K562 (cell line): ENCODE results near the gene ZFP36. TPM values are rescaled to one million over a fixed set of nuclear protein-coding genes. Genes with fewer than 3 reads are reported as not detected.

Experiments
- ATAC-seq: fragments of 200-7000 bp; cut with Tn5 transposase; 3 replicates; pipeline ENCODE4 v1.9.1; 2020; ENCODE audit warnings: moderate library complexity
- BruUV-seq: library from RNA; stranded (reverse); fragments of 400-500 nt; replicated peaks from 2 replicates; lab custom pipeline; 2021; lab: Mats Ljungman, UMichigan
- CTCF ChIA-PET: fragments of 300-600 bp; formaldehyde crosslinking; extraction: SDS; loops from one replicate; lab custom pipeline; 2021; ENCODE audit warnings: low intra/inter-chr PET ratio; lab: Yijun Ruan, JAX
- POLR2A ChIA-PET: fragments of 300-600, 350-650 bp; sonication (Branson Sonifier 250); formaldehyde crosslinking; extraction: SDS; loops from one replicate; lab custom pipeline; 2021; ENCODE audit warnings: antibody characterized with exemption, inconsistent platforms; lab: Yijun Ruan, JAX
- DNase-seq, 4 experiments: peaks; one replicate each; pipeline versions ENCODE4 v3.0.0 to v3.0.0-alpha.2; 2011 to 2018; ENCODE audit warnings: low spot score in 3 of 4, mixed read lengths in 3 of 4; ENCODE audit errors: extremely low read depth in 1 of 4
- FAIRE-seq: peaks from 2 replicates; lab custom pipeline; 2011; peaks lifted over from hg19 to GRCh38; lab: Jason Lieb, UNC
- H2AFZ ChIP-seq: 2 replicates; pipeline ENCODE4 v1.6.0; 2011; ENCODE audit warnings: low read depth, low read length, control low read depth, inconsistent platforms
- H3K27ac ChIP-seq: fragments of 200-600 bp; 3 replicates; pipeline ENCODE4 v1.8.0; 2011; ENCODE audit warnings: low read depth, mild to moderate bottlenecking, control low read depth, inconsistent platforms, low read length, moderate library complexity, mixed read lengths; ENCODE audit errors: extremely low read depth
- H3K27me3 ChIP-seq, 2 experiments: fragments of 300-600 bp in 1 of 2; 2 replicates in 1 of 2; 3 replicates in 1 of 2; pipeline versions ENCODE4 v1.6.0 to v1.8.0; 2011; ENCODE audit warnings: inconsistent platforms in 2 of 2, low read length in 2 of 2, mild to moderate bottlenecking in 1 of 2, mixed read lengths in 1 of 2, moderate library complexity in 1 of 2; ENCODE audit not compliant: control insufficient read depth in 2 of 2, insufficient read depth in 2 of 2
- H3K36me3 ChIP-seq: fragments of 300-600 bp; 3 replicates; pipeline ENCODE4 v1.8.0; 2011; ENCODE audit warnings: mild to moderate bottlenecking, low read length, inconsistent platforms; ENCODE audit not compliant: control insufficient read depth, insufficient read depth
- H3K4me1 ChIP-seq, 2 experiments: fragments of 200-600 bp in 1 of 2; replicated peaks in 1 of 2; 2 replicates in 1 of 2; 3 replicates in 1 of 2; pipeline versions ENCODE4 v1.5.1 to v1.8.0; 2011; ENCODE audit warnings: inconsistent platforms in 2 of 2, low read length in 2 of 2, mild to moderate bottlenecking in 1 of 2, mixed read lengths in 1 of 2, moderate library complexity in 1 of 2; ENCODE audit not compliant: control insufficient read depth in 2 of 2, insufficient read depth in 2 of 2
- H3K4me2 ChIP-seq: 2 replicates; pipeline ENCODE4 v1.6.1; 2011; ENCODE audit warnings: low read length, control low read depth, inconsistent platforms, mixed read lengths; ENCODE audit not compliant: insufficient read depth
- H3K4me3 ChIP-seq: fragments of 200-600 bp; sonication (generic), shearing (Covaris generic); 2 replicates; pipeline ENCODE4 v1.5.1; 2016; ENCODE audit warnings: control low read depth, inconsistent platforms
- H3K79me2 ChIP-seq: fragments of 200-600 bp; 3 replicates; pipeline ENCODE4 v1.8.0; 2011; ENCODE audit warnings: low read length, inconsistent platforms; ENCODE audit not compliant: control insufficient read depth, insufficient read depth
- H3K9ac ChIP-seq, 2 experiments: 2 replicates each; pipeline versions ENCODE4 v1.6.0 to v1.6.1; 2011; ENCODE audit warnings: low read depth in 2 of 2, low read length in 2 of 2, control low read depth in 1 of 2, inconsistent platforms in 1 of 2, mild to moderate bottlenecking in 1 of 2, mixed read lengths in 1 of 2; ENCODE audit not compliant: insufficient read depth in 1 of 2
- H3K9me1 ChIP-seq: one replicate; pipeline ENCODE4 v1.6.0; 2011; ENCODE audit warnings: inconsistent platforms, mild to moderate bottlenecking, low read length, moderate library complexity; ENCODE audit not compliant: control insufficient read depth, insufficient read depth
- H3K9me3 ChIP-seq: replicated peaks from 2 replicates; pipeline ENCODE4 v1.5.1; 2011; ENCODE audit warnings: low read depth, low read length, inconsistent platforms; ENCODE audit not compliant: control insufficient read depth, insufficient read depth
- H4K20me1 ChIP-seq: replicated peaks from 2 replicates; pipeline ENCODE4 v1.6.1; 2011; ENCODE audit warnings: low read length, inconsistent platforms, mixed read lengths; ENCODE audit not compliant: control insufficient read depth, insufficient read depth
- CTBP1 ChIP-seq: fragments of 450-650 bp; IDR thresholded peaks from 2 replicates; pipeline ENCODE4 v1.6.1; 2016; ENCODE audit warnings: borderline replicate concordance
- EWSR1 ChIP-seq: fragments of 450-650 bp; IDR thresholded peaks from 2 replicates; pipeline ENCODE4 v1.6.1; 2018; ENCODE audit warnings: borderline replicate concordance, mild to moderate bottlenecking, low read depth, moderate library complexity; ENCODE audit not compliant: partially characterized antibody
- ILF3 ChIP-seq: fragments of 450-650 bp; IDR thresholded peaks from 2 replicates; pipeline ENCODE4 v1.6.1; 2018; ENCODE audit warnings: antibody characterized with exemption, mild to moderate bottlenecking, moderate library complexity, borderline replicate concordance
- NRF1 ChIP-seq, 2 experiments: fragments of 450-650 bp; IDR thresholded peaks in 1 of 2; conservative IDR thresholded peaks in 1 of 2; 2 replicates each; pipeline ENCODE4 v1.6.1; 2014; ENCODE audit warnings: mild to moderate bottlenecking in 2 of 2
- PCBP1 ChIP-seq: fragments of 200-400 bp; formaldehyde crosslinking; IDR thresholded peaks from 2 replicates; pipeline ENCODE4 v1.6.1; 2018; ENCODE audit warnings: mild to moderate bottlenecking, low read depth, low read length; ENCODE audit not compliant: poor library complexity, severe bottlenecking
- ZNF212 ChIP-seq: fragments of 450-650 bp; formaldehyde crosslinking; IDR thresholded peaks from 2 replicates; pipeline ENCODE4 v1.4.0; 2020; ENCODE audit warnings: mild to moderate bottlenecking
- ZNF398 ChIP-seq: fragments of 250-450 bp; sonication (Bioruptor Pico); IDR thresholded peaks from 2 replicates; pipeline ENCODE4 v1.8.0; 2021; ENCODE audit warnings: moderate library complexity, mild to moderate bottlenecking, inconsistent platforms
- WGBS: fragments of 100-300 bp; shearing (Covaris generic); methylation state at CpG from one replicate; pipeline ENCODE4 v1.1.6; 2016; ENCODE audit warnings: low coverage, mixed read lengths; ENCODE audit not compliant: insufficient coverage; ENCODE audit errors: missing lambda C conversion rate; 5-methylcytosine and 5-hydroxymethylcytosine counted together
- in situ Hi-C: fragments of 300-500 bp; cut with MboI; formaldehyde crosslinking; loops from 4 replicates; pipeline ENCODE4 v1.15.0; 2018; ENCODE audit warnings: inconsistent platforms, mixed read lengths
- intact Hi-C: fragments of 100-400 bp; cut with micrococcal nuclease; formaldehyde crosslinking; loops from 2 replicates; pipeline ENCODE4 v1.14.2; 2022
- polyA plus RNA-seq, 8 experiments: library from polyadenylated mRNA; depleted of rRNA in 4 of 8; stranded (reverse) in 5 of 8; unstranded in 3 of 8; fragments of >200 nt; fragmentation: Nextera tagmentation in 2 of 8; fragmentation: Illumina TruSeq in 1 of 8; extraction: Ambion mirVana in 2 of 8; extraction: Trizol in 1 of 8; gene quantifications; 2 replicates each; pipeline versions ENCODE4 v1.2.1 to v1.2.3, GENCODE V29; 2011 to 2014; ENCODE audit warnings: inconsistent platforms in 1 of 8, missing spikeins in 1 of 8
- total RNA-seq, 7 experiments: library from RNA; depleted of rRNA in 6 of 7; stranded (reverse); fragments of >200 nt in 6 of 7; fragmentation: Illumina TruSeq in 2 of 7; extraction: Trizol in 2 of 7; gene quantifications; 2 replicates each; pipeline versions ENCODE4 v1.2.1 to v1.2.3, GENCODE V29; 2011 to 2021; ENCODE audit warnings: low replicate concordance in 1 of 7

Gene ZFP36
- total and polyA plus RNA-seq, 9 of the 15 experiments (the other 6 are each of a cell fraction or from before 2014, with no cell fraction given), result 1.0 to 20.1 (median 3.5) TPM

- in situ Hi-C loops, result no loop called here
- Histone ChIP-seq H3K36me3 (peaks cover 84% of the 10 kb centered on the region), H3K9me1 (no peaks in the 10 kb centered on the region), H3K4me2 (no peak overlapping the region), H4K20me1 (no peaks in the 10 kb centered on the region), H3K4me3 (no peak overlapping the region), H3K27ac (no peak overlapping the region), H3K79me2 (peaks cover 19% of the 10 kb centered on the region), H2AFZ (no peak overlapping the region), H3K9ac (no peak overlapping the region; a peak in 1 of 4 replicates), H3K27me3 (no peaks in the 10 kb centered on the region), H3K4me1 (no peaks in the 10 kb centered on the region; a peak in 1 of 5 replicates), H3K9me3 (no peaks in the 10 kb centered on the region)
- DNase-seq, result no peak
- WGBS, result 80% methylated on average over 6 of the region's 6 CpGs
- CTCF ChIA-PET, result no interaction called here
- POLR2A ChIA-PET, result interaction anchor here (0.8 to 2.3 kb wide), 5 partner anchors 8 to 75 kb away, joined by 3 to 10 read pairs (median 3); no protein-coding TSS in a partner anchor
- ATAC-seq, result no peak
- TF ChIP-seq ILF3, result no peak
- TF ChIP-seq NRF1 (conservative IDR thresholded peaks at IDR 0.05 in 1 of 2, IDR thresholded peaks at IDR 0.05 in 1 of 2), result no peak
- TF ChIP-seq PCBP1, result no peak
- no peak for TF ChIP-seq CTBP1
- no peak for TF ChIP-seq EWSR1
- TF ChIP-seq ZNF212 (CRISPR knock-in tag), result no peak
- TF ChIP-seq ZNF398, result no peak
- intact Hi-C loops, result no loop called here
- FAIRE-seq, result no peak
- BruUV-seq, result no TSS peak
These were observed 43.7 kb upstream of the ZFP36 start for GRCh38 chr19:39362682-39363657.
